NCI-H524 (cell line): ENCODE measurements around the gene CERS1.

Source experiments
- DNase-seq, 2 experiments: peaks; one replicate each; lab custom pipeline; 2025; lab: John Stamatoyannopoulos, UW

CERS1 gene

GRCh38 chr19:18898607-18899408 lies 2.9 kb upstream of the CERS1 start:
- DNase-seq = no peak

- DNase-seq = no peak
Measured at GRCh38 chr19:18898081-18898606, 2.2 kb upstream of the CERS1 start.

- DNase-seq = no peak
Measured at GRCh38 chr19:18897094-18898029, 1.4 kb upstream of the CERS1 start.

- peak in 1 of 2 experiments; percentile 43 for DNase-seq
Measured at GRCh38 chr19:18896421-18896841, 473 bp upstream of the CERS1 start.

GRCh38 chr19:18895038-18895823 lies 727 bp downstream of the CERS1 start:
- DNase-seq = peak; percentile 8 to 74

- DNase-seq = peak; percentile 88 to 94
Measured at GRCh38 chr19:18894254-18895037, 1.5 kb downstream of the CERS1 start.

GRCh38 chr19:18893587-18894253 lies 2.2 kb downstream of the CERS1 start:
- DNase-seq = no peak

- no peak for DNase-seq
Measured at GRCh38 chr19:18889949-18890745, 5.8 kb downstream of the CERS1 start.

- DNase-seq = no peak
Measured at GRCh38 chr19:18886972-18887371, 9.0 kb downstream of the CERS1 start.

GRCh38 chr19:18883526-18884304 lies 12.2 kb downstream of the CERS1 start:
- DNase-seq = no peak

- no peak for DNase-seq
Measured at GRCh38 chr19:18881491-18881890, 14.5 kb downstream of the CERS1 start.

- no peak for DNase-seq
Measured at GRCh38 chr19:18879579-18880373, 16.2 kb downstream of the CERS1 start.

- no peak for DNase-seq
Measured at GRCh38 chr19:18878858-18879578, 16.9 kb downstream of the CERS1 start.

GRCh38 chr19:18878058-18878797 lies 17.7 kb downstream of the CERS1 start:
- DNase-seq = no peak

- no peak for DNase-seq
Measured at GRCh38 chr19:18876865-18877264, 19.1 kb downstream of the CERS1 start.

GRCh38 chr19:18875726-18876125 lies 20.2 kb downstream of the CERS1 start:
- DNase-seq = no peak

- peak in 1 of 2 experiments; percentile 73 for DNase-seq
Measured at GRCh38 chr19:18871543-18871942, 24.4 kb downstream of the CERS1 start.
